Muscle layer of duodenum (tissue), 2 donors: ENCODE measurements around the gene ZDHHC1.

Experiments used
- H3K27ac ChIP-seq: one replicate; pipeline ENCODE4 v1.7.0; 2013; ENCODE audit warnings: mild to moderate bottlenecking, low read length
- H3K27me3 ChIP-seq: one replicate; pipeline ENCODE4 v1.7.0; 2013; ENCODE audit warnings: low read depth, mild to moderate bottlenecking, control low read depth, low read length
- H3K36me3 ChIP-seq, 2 donors: one replicate each; pipeline ENCODE4 v1.7.0; 2013; ENCODE audit warnings: low read length in 2 of 2, control low read depth in 1 of 2, mild to moderate bottlenecking in 1 of 2; ENCODE audit not compliant: insufficient read depth in 2 of 2, control insufficient read depth in 1 of 2
- H3K4me1 ChIP-seq, 2 donors: one replicate each; pipeline ENCODE4 v1.7.0; 2013; ENCODE audit warnings: low read length in 2 of 2, mild to moderate bottlenecking in 2 of 2, control low read depth in 1 of 2, moderate library complexity in 1 of 2; ENCODE audit not compliant: insufficient read depth in 2 of 2, control insufficient read depth in 1 of 2
- H3K4me3 ChIP-seq, 2 donors: one replicate each; pipeline ENCODE4 v1.7.0; 2013; ENCODE audit warnings: low read length in 2 of 2, low read depth in 1 of 2, mild to moderate bottlenecking in 1 of 2
- H3K9me3 ChIP-seq, 2 donors: one replicate each; pipeline ENCODE4 v1.7.0; 2013; ENCODE audit warnings: low read length in 2 of 2, control low read depth in 1 of 2, mild to moderate bottlenecking in 1 of 2; ENCODE audit not compliant: control insufficient read depth in 1 of 2
- donor health status: healthy.

Gene ZDHHC1

DNA sequence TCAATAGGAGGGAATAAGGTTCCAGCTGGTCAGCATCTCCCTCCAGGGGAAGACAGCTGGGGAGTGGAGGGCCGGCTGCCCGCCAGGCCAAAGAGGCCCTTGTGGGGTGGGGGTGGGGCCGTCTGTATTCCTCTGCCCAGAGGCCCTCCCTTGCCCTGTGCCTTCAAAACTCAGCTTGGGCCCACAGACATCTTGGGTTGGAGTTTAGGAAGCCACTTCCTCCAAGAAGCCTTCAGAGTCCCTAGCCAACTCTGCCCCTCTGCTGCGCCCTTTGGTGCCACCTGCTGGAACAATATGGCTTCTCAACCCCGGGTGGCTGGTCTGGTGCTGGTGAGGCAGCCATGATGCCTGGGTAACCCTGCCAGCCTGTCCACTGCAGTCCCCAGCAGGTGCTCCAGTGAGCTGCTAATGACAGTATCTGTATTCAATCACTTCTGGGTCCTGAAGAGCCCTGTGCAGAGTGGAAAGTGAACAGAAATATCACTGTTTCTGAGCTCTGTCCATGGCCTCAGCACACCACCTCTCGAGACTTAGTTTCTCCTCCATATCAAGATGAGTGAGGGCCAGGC, 31.3 kb upstream of the ZDHHC1 start:
- no peaks in the 10 kb centered on the region for H3K27me3 ChIP-seq
- H3K4me1 ChIP-seq, result peaks cover 41 to 73% of the 10 kb centered on the region in 2 donors
- peaks cover 26 to 44% of the 10 kb centered on the region in 2 donors for H3K36me3 ChIP-seq
- H3K27ac ChIP-seq, result no peak overlapping the region
- H3K9me3 ChIP-seq, result no peaks in the 10 kb centered on the region
- no peak overlapping the region for H3K4me3 ChIP-seq

DNA sequence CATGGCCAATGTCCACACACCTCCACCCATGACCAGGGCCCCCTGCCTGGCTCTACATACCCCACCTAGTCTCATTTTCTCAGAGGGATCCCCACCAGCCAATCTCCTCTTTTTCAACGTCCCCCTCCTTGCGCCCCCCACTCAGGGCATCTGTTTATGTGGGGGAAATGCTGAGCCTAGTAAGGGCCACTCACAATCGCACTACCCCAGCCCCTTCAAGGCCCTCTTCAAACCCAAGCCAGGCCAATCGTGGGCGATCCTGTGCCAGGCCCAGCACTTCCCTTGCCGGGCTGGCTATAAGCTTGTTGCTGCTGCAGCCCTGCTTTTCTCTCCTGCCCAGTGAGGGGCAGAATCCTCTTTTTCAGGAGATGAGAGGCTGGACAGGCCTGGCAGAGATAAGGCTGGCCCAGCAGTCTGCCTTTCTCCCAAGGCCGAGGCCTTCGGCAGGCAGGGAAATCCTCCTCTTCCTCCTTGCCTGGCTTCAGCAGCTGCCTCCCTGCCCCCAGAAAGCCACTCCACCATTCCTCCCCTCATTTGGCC, 30.8 kb upstream of the ZDHHC1 start:
- Histone ChIP-seq H3K4me3 (no peak overlapping the region), H3K4me1 (peaks cover 40 to 78% of the 10 kb centered on the region in 2 donors), H3K9me3 (no peaks in the 10 kb centered on the region), H3K27me3 (no peaks in the 10 kb centered on the region), H3K27ac (no peak overlapping the region), H3K36me3 (peaks cover 26 to 39% of the 10 kb centered on the region in 2 donors)

DNA sequence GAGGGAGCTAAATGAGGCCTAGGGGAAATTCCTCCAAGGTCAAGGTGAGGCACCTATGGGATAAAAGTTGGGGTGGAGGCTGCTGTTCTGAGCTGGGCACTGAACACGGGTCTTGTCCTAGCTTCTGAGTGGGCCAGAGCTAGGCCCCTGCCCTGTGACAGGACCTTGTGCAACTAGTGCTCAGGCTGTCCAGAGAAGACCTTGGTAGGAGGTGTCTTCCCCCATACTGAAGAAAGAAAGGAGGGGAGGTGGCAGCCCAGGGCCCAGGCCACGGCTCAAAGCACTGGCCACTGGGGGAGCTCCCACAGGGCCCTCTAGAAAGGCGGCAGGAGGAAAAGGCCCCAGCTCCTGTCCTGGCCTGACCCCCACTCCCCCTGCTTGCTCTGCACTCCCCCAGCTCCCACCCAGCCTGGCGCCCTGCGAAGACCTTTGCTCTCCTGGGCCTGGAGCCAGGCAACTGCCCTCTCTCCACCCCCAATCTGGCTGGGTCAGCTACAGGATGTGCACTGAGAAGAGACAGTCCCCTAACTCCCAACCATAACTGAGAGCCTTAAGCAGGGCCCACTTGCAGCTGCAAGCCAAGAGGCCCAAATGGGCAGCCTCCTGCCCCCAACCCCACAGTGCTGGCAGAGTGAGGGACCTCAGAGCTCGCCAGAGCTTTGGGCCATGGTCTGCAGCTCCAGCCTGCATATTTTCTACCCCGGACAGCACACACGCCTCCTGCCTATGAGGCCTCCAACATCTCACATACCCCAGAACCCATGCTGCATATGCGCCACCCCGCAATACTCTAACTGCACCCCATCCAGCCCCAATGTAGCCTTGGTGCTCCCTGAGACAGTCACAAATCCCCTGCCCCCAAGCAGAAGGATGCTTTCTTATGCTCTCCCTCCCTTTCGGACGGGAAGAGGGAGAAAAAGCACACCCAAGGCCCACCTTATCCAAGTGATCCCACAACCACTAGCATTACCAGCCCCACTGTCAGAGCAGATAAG, 29.9 kb upstream of the ZDHHC1 start:
- peaks cover 21 to 36% of the 10 kb centered on the region in 2 donors for H3K36me3 ChIP-seq
- H3K4me3 ChIP-seq, result no peak overlapping the region
- H3K4me1 ChIP-seq, result peaks cover 39 to 83% of the 10 kb centered on the region in 2 donors
- no peaks in the 10 kb centered on the region for H3K27me3 ChIP-seq
- H3K27ac ChIP-seq, result peak overlapping the region; percentile 20
- no peaks in the 10 kb centered on the region for H3K9me3 ChIP-seq

- Histone ChIP-seq H3K27me3 (no peaks in the 10 kb centered on the region), H3K9me3 (no peaks in the 10 kb centered on the region), H3K36me3 (peaks cover 25 to 36% of the 10 kb centered on the region in 2 donors), H3K4me3 (no peak overlapping the region), H3K27ac (peak overlapping the region; percentile 20), H3K4me1 (peaks cover 39 to 77% of the 10 kb centered on the region in 2 donors)
Observed at GRCh38 chr16:67445441-67445912, 29.2 kb upstream of the ZDHHC1 start.

DNA sequence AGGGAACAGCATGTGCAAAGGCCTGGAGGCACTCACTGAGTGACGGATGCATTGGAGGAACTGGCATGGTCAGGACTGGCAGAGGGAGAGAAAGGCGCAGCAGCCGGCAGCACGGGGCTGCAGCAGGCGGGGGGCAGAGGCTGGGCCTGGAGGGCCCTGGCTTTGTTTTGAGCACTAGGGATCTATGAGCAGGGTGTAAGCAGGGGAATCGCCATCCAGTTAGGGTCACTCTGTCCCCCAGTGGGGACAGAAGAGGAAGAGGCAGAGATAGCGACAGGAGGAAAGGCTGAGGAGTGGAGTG, 28.8 kb upstream of the ZDHHC1 start:
- Histone ChIP-seq H3K4me1 (peaks cover 39 to 77% of the 10 kb centered on the region in 2 donors), H3K27me3 (no peaks in the 10 kb centered on the region), H3K9me3 (no peaks in the 10 kb centered on the region), H3K4me3 (no peak overlapping the region), H3K36me3 (peaks cover 27 to 40% of the 10 kb centered on the region in 2 donors), H3K27ac (no peak overlapping the region)

DNA sequence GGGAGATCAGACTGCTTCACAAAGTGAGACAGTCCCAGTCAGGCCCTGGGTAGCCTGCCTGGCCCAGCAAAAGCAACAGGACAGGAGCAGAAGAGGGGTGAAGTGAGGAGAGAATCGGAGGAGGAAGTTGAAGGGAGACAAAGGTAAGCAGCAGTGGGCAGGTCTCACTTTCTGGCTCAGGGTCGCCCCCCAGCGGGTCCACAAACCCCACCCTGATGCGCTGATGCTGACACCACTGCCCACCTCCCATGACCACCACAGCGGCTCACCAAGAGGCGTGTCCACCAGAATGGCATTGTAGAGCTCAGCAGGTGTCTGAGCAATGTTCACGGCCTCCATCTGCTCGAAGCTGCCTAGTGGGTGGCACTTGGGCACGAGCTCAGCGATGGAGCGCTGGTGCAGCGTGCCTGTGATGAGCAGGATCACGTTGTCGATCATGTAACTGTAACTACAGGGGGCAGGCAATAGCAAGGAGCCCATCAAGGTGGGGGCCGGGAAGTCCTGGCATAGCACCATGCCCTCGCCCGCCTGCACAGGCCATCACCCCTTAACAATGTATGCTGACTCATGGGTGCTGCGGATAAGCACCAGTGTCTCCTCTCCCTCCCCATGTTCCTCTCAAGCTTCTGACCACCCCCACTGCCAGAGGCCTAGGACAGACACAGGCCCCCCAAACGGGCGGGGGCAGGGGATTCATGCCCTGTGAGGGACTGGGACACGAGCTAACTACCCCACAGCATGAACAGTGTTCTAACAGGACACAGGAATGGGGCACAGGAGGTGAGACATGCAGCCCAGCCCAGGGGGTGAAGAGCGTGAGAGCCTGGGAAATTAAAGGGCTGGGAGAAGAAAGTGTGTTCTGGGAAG, 28.2 kb upstream of the ZDHHC1 start:
- no peaks in the 10 kb centered on the region for H3K9me3 ChIP-seq
- H3K27ac ChIP-seq, result no peak overlapping the region
- H3K4me1 ChIP-seq, result peaks cover 37 to 73% of the 10 kb centered on the region in 2 donors
- H3K4me3 ChIP-seq, result no peak overlapping the region
- H3K27me3 ChIP-seq, result no peaks in the 10 kb centered on the region
- peaks cover 27 to 42% of the 10 kb centered on the region in 2 donors for H3K36me3 ChIP-seq

DNA sequence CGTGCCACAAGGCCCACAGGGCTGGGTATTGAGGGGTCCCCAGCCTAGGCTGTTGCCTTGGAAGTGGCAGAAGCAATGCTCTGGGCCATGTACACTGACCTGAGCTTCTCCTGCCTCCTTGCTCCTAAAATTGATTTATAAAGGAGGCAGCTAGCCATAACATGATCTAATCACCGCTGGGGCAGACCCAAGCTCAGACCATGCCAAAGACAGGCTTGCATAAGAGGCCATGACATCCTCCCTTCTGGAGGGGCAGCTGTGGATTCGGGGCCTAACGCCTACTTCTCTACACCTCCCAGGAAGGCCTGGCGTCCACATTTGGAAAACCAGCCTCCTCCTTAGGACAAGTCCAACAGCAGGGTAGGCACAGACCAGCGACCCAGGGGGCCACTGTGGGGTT, 27.0 kb upstream of the ZDHHC1 start:
- H3K9me3 ChIP-seq, result no peaks in the 10 kb centered on the region
- peaks cover 29 to 64% of the 10 kb centered on the region in 2 donors for H3K4me1 ChIP-seq
- H3K27me3 ChIP-seq, result no peaks in the 10 kb centered on the region
- H3K4me3 ChIP-seq, result no peak overlapping the region
- peaks cover 34 to 54% of the 10 kb centered on the region in 2 donors for H3K36me3 ChIP-seq
- no peak overlapping the region for H3K27ac ChIP-seq

DNA sequence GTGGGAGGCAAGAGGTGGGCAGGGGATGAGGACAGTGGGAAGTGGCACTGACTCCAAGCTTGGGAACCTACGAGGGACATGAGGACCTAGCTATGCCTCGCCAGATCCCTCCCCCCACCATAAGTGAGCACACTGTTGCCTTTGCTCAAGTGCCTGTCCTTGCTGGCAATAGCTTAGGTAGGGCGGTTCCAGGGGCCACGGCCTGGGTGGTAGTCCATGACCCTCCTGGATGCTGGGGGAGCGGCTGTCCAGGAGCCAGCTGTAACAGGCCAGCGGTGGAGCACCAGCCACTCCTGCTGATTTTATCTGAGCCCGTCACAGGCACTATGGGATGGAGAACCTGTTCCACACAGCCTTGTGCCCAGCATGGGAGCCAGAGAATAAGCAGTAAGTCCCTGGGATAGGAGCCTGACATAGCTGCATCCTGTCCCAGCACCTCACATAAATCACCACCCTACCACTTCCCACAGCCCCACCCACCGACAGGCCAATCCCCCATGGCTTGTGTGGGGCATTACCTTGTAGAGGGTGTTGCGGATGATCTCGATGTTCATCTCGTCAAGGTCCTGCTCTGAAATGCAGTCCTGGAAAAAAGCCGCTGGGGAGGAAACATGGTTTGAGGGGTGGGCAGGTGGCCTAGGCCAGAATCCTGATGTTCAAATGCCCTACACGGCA, 26.4 kb upstream of the ZDHHC1 start:
- Histone ChIP-seq H3K27ac (no peak overlapping the region), H3K9me3 (no peaks in the 10 kb centered on the region), H3K27me3 (no peaks in the 10 kb centered on the region), H3K4me1 (peaks cover 29 to 62% of the 10 kb centered on the region in 2 donors), H3K4me3 (no peak overlapping the region), H3K36me3 (peaks cover 38 to 57% of the 10 kb centered on the region in 2 donors)

DNA sequence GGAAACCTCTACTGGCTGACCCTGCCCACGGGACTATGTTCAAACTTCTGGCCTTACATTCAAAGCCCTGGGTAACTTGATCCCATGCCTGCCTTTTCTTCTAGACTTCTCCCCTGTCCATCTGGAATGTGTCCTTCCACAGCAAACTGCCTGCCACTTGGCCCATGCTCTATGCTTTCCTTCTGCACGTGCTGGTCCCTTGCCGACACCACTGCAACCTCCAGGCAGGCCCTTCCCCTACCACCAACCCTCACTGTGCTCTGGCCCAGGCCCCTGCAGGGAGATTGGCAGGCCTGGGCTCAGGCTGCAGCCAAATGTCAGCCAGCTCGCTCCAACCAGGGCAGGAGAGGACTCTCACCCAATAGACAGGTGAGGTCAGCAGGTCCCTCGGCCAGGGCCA, 25.6 kb upstream of the ZDHHC1 start:
- peaks cover 46 to 59% of the 10 kb centered on the region in 2 donors for H3K36me3 ChIP-seq
- H3K9me3 ChIP-seq, result no peaks in the 10 kb centered on the region
- no peaks in the 10 kb centered on the region for H3K27me3 ChIP-seq
- H3K4me3 ChIP-seq, result no peak overlapping the region
- peaks cover 24 to 53% of the 10 kb centered on the region in 2 donors for H3K4me1 ChIP-seq
- H3K27ac ChIP-seq, result peak overlapping the region; percentile 78

DNA sequence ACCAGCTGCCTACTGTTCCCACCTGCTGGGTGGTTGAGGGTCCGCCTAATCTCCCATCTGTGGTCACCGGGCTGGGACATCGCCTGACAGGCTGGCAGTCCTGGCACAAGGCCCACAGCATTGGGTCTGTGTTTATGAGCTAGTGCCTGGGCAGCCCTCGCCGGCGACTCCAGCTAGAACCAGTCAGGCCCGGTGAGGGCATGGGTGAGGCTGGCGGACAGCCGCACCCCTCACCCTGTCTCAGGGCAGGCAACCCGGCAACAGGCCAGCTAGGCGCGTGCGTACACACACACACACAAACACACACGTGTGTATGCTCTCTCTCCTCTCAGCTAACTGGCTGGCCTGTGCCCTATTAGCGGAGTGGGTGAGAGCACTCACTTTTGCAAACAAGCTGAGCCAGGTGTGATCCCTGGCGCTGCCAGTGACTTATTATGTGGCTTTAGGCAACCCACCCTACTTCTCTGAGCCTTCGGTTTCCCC, 25.0 kb upstream of the ZDHHC1 start:
- Histone ChIP-seq H3K9me3 (no peaks in the 10 kb centered on the region), H3K4me1 (peaks cover 22 to 48% of the 10 kb centered on the region in 2 donors), H3K27me3 (no peaks in the 10 kb centered on the region), H3K27ac (peak overlapping the region; percentile 78), H3K4me3 (no peak overlapping the region), H3K36me3 (peaks cover 46 to 59% of the 10 kb centered on the region in 2 donors)
